GM19239 (cell line): ENCODE data around the gene VAPB.

Source experiments
- DNase-seq: peaks from one replicate; pipeline ENCODE4 v3.0.0; 2011; ENCODE audit warnings: low spot score; ENCODE audit not compliant: insufficient read length
- FAIRE-seq: peaks from 2 replicates; lab custom pipeline; 2011; peaks lifted over from hg19 to GRCh38; lab: Jason Lieb, UNC

VAPB gene

DNA sequence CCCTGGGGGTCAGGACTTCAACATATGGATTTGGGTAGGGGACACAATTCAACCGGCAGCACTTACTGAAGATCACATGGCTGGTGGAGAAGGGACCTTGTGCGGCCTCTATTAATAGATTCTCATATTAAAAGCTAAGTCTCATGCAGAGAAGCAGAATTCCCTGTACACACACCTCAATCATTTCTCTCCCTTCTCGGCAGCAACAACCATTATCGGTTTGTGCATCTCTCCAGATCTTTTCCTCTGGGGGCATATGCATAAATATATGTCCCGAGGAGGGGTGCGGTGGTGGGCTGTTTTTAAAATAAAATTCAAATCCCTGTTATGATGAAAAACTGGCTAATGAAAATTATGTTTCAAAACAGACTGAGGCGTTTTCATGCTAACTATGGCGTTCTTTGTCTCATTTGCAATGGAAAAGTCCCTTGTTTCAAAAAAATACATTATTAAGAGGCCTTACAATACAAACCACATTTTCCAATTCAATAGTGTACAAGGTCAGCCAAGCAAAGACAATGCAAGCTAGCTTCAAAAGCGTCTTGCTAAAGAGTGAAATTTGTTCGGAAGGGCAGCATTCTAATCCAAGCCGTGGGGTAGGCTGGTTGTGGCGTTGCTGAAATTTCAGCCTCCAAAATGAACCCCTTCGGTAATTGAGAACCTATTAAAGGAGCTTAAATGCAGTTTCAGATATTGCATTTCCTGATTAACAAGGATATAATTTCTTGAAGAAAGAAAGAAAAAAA is 108.9 kb downstream of the VAPB start:
- DNase-seq (no peak), FAIRE-seq (no peak)

DNA sequence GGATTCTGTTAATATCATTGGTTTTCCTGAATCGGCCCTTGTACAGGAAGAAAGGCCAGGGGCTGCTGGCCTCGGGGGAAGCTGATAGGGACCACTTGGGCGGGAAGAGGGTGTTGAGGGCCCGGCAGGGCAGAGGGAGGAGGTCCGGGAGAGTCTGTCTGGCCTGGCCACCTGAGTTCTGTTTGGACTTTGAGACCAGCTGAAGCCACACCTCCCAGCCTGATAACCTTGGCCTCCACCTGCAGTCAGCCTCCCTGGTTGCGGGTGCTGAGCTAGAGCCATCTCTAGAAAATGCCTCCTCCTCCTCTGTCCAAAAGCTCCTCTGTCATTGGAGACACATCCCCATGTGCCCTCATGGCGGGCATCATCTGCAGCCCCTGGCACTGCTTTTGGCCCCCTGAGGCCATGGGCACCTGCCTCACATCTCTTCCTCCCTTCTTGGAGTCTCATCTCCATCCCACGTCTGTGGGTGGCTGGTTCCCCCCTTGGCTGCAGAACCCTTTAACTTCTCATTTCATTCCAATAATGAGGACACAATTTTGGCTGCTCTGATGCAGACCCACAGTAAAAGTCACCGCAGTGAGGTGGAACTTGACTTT is 109.5 kb downstream of the VAPB start:
- no peak for FAIRE-seq
- no peak for DNase-seq

DNA sequence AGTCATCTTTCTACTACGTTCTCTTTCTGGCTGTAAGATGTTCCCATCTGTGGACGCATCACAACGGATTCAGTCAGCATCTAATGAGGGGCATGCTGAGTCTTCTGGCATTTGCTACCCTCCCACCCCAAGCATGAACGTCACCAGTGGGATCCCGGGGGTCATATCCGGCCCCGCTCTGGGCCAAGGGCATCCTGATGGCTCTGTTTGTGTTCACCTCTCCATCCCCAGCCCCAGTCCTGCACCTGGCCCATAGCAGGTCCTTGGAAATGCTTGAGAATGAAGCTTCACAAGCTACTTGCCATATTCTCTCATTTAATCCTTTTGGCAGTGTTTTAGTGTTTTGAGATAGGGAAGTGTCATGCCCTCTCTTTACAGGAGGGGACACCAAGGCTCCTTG is 111.2 kb downstream of the VAPB start:
- FAIRE-seq (no peak), DNase-seq (no peak)
